Hepatocyte (in vitro differentiated cells): ENCODE measurements around the gene WDR90. TPM values are rescaled to one million over a fixed set of nuclear protein-coding genes. Genes with fewer than 3 reads are reported as not detected.
A peak's percentile ranks its signal among the peaks of the same experiment; 100 is the strongest.

Experiments used
- DNase-seq: peaks from one replicate; pipeline ENCODE4 v3.0.0-alpha.2; 2016; ENCODE audit warnings: low spot score
- H2AFZ ChIP-seq: fragments of 200-600 bp; sonication (generic); 2 replicates; pipeline ENCODE4 v1.6.0; 2016; ENCODE audit warnings: antibody characterized with exemption, mild to moderate bottlenecking
- H3K27ac ChIP-seq: fragments of 200-600 bp; sonication (generic); 2 replicates; pipeline ENCODE4 v1.5.1; 2016; ENCODE audit warnings: mild to moderate bottlenecking
- H3K27me3 ChIP-seq: fragments of 200-600 bp; sonication (generic); 2 replicates; pipeline ENCODE4 v1.6.1; 2016
- H3K36me3 ChIP-seq: fragments of 200-600 bp; sonication (generic); replicated peaks from 2 replicates; pipeline ENCODE4 v1.5.1; 2016; ENCODE audit warnings: low read depth; ENCODE audit not compliant: insufficient read depth
- H3K4me1 ChIP-seq: fragments of 200-600 bp; sonication (generic); 2 replicates; pipeline ENCODE4 v1.5.1; 2016; ENCODE audit warnings: mild to moderate bottlenecking, moderate library complexity; ENCODE audit not compliant: insufficient read depth
- H3K4me2 ChIP-seq: fragments of 200-600 bp; sonication (generic); 2 replicates; pipeline ENCODE4 v1.6.0; 2016
- H3K4me3 ChIP-seq: fragments of 200-600 bp; sonication (generic); 2 replicates; pipeline ENCODE4 v1.5.1; 2016; ENCODE audit warnings: mild to moderate bottlenecking
- H3K79me2 ChIP-seq: fragments of 200-600 bp; sonication (generic); 2 replicates; pipeline ENCODE4 v1.6.0; 2017; ENCODE audit warnings: mild to moderate bottlenecking
- H3K9me2 ChIP-seq: fragments of 200-600 bp; sonication (generic); replicated peaks from 2 replicates; pipeline ENCODE4 v1.6.0; 2017; ENCODE audit warnings: mild to moderate bottlenecking; ENCODE audit not compliant: insufficient read depth
- H3K9me3 ChIP-seq: fragments of 200-600 bp; sonication (generic); 2 replicates; pipeline ENCODE4 v1.5.1; 2016; ENCODE audit warnings: low read depth, mild to moderate bottlenecking
- H4K20me1 ChIP-seq: fragments of 200-600 bp; sonication (generic); 2 replicates; pipeline ENCODE4 v1.6.0; 2016; ENCODE audit warnings: mild to moderate bottlenecking; ENCODE audit not compliant: insufficient read depth, poor library complexity, severe bottlenecking
- EZH2 ChIP-seq: fragments of 200-600 bp; sonication (generic); IDR thresholded peaks from 2 replicates; pipeline ENCODE4 v1.6.1; 2016; ENCODE audit warnings: antibody characterized with exemption, mild to moderate bottlenecking, borderline replicate concordance
- EZH2phosphoT487 ChIP-seq: fragments of 200-600 bp; sonication (generic); IDR thresholded peaks from one replicate; pipeline ENCODE4 v1.6.1; 2018; ENCODE audit warnings: antibody characterized with exemption, mild to moderate bottlenecking, low read depth, moderate library complexity; ENCODE audit not compliant: unreplicated experiment, severe bottlenecking
- WGBS: methylation state at CpG from one replicate; pipeline ENCODE4 v1.1.6; 2016; ENCODE audit warnings: low lambda C conversion rate; ENCODE audit errors: missing lambda C conversion rate; 5-methylcytosine and 5-hydroxymethylcytosine counted together
- polyA plus RNA-seq: library from polyadenylated mRNA; unstranded; fragments of >200 nt; fragmentation: Nextera tagmentation; extraction: Ambion mirVana; gene quantifications from 2 replicates; pipeline ENCODE4 v1.2.1, GENCODE V29; 2016
- total RNA-seq: library from RNA; depleted of rRNA; stranded (reverse); fragments of >200 nt; gene quantifications from 2 replicates; pipeline ENCODE4 v1.2.3, GENCODE V29; 2014
- TF ChIP-seq, protein P1 (sequence below): fragments of 200-600 bp; sonication (generic); IDR thresholded peaks from 2 replicates; pipeline ENCODE4 v1.5.1; 2016; ENCODE audit warnings: antibody characterized with exemption, mild to moderate bottlenecking; ENCODE audit not compliant: poor library complexity

WDR90 gene
- total and polyA plus RNA-seq, 2 experiments from 2014 or later = 14.4 to 25.1 TPM

DNA sequence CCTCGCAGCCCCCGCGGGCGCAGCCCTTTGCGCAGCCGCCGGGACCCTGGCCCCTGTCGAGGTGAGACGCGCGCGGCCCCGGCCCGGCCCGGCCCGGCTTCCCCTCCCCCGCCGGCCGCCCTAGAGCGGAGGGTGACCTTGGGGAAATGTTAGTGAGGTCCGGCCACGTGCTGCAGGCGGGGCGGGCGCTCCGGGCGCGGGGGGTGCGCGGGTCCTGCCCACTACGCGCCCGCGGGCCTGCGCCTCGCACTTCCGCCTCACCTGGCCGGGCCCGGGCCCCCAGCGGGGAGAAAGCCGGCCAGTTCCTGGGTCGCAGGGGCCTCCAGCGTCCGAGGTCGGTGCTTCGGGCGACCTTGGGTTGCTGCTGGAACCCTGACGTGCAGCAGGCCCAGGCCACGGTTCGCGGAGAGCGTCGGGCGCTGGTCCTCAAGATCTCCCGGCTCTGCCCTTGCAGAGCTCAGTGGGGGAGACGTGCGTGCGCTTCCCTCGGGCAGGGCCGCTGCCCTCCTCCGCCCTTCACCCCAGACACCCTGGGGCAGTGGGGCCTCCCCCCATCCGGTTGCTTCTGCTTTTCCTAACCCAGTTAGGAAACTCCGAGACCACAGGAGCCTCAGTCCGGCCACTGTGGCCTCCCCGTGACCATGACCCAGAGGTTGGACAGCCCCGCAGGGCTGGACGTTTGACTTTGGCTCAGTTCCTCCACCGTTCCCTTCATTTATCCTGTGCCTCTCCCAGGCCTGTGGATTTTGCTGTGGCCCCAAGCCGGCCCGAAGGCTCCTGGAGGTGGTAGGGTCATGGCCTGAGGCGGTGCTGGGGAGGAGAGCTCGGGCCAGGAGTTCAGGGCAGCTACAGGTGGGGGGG, 6.7 kb upstream of the WDR90 start:
- 11% methylated on average over 49 of the region's 72 CpGs for WGBS
- no peaks in the 10 kb centered on the region for H3K36me3 ChIP-seq
- peaks cover 47% of the 10 kb centered on the region for H3K4me1 ChIP-seq
- peak overlapping the region; percentile 81 for H2AFZ ChIP-seq
- H3K79me2 ChIP-seq = peaks cover 46% of the 10 kb centered on the region
- H3K9me2 ChIP-seq = no peaks in the 10 kb centered on the region
- no peaks in the 10 kb centered on the region for H3K9me3 ChIP-seq
- H3K27ac ChIP-seq = peak overlapping the region; percentile 94
- TF ChIP-seq EZH2 (no peak), EZH2phosphoT487 (no peak)
- TF ChIP-seq, protein P1, sequence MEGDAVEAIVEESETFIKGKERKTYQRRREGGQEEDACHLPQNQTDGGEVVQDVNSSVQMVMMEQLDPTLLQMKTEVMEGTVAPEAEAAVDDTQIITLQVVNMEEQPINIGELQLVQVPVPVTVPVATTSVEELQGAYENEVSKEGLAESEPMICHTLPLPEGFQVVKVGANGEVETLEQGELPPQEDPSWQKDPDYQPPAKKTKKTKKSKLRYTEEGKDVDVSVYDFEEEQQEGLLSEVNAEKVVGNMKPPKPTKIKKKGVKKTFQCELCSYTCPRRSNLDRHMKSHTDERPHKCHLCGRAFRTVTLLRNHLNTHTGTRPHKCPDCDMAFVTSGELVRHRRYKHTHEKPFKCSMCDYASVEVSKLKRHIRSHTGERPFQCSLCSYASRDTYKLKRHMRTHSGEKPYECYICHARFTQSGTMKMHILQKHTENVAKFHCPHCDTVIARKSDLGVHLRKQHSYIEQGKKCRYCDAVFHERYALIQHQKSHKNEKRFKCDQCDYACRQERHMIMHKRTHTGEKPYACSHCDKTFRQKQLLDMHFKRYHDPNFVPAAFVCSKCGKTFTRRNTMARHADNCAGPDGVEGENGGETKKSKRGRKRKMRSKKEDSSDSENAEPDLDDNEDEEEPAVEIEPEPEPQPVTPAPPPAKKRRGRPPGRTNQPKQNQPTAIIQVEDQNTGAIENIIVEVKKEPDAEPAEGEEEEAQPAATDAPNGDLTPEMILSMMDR = no peak
- no peaks in the 10 kb centered on the region for H3K27me3 ChIP-seq
- H3K4me3 ChIP-seq = peak overlapping the region; percentile 54
- peak; percentile 82 for DNase-seq
- peak overlapping the region; percentile 97 for H3K4me2 ChIP-seq
- no peaks in the 10 kb centered on the region for H4K20me1 ChIP-seq

DNA sequence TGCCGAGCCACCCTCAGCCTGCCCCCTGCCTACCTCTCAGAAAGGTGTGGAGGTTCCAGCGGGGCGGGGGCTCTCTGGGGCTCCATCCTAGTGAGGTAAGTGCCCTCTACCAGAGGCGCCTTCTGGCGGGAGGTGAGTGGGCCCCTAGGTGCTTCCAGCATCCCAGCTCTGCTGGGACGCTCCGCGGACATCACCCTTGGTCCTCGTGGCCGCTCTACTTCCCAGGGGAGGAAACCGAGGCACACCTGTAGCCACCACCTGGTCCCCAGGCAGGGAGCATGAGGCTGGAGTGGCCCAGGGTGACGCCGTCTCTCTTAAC, 6.2 kb upstream of the WDR90 start:
- Histone ChIP-seq H3K4me2 (peak overlapping the region; percentile 97), H3K79me2 (peaks cover 52% of the 10 kb centered on the region), H3K9me2 (no peaks in the 10 kb centered on the region), H3K4me1 (peaks cover 46% of the 10 kb centered on the region), H3K27ac (peak overlapping the region; percentile 94), H2AFZ (no peak overlapping the region), H3K9me3 (no peaks in the 10 kb centered on the region), H3K36me3 (no peaks in the 10 kb centered on the region), H3K4me3 (peak overlapping the region; percentile 54), H4K20me1 (no peaks in the 10 kb centered on the region), H3K27me3 (no peaks in the 10 kb centered on the region)
- 89% methylated on average over 13 of the region's 13 CpGs for WGBS
- no peak for DNase-seq
- TF ChIP-seq, protein P1 = no peak
- TF ChIP-seq EZH2phosphoT487 (no peak), EZH2 (no peak)

DNA sequence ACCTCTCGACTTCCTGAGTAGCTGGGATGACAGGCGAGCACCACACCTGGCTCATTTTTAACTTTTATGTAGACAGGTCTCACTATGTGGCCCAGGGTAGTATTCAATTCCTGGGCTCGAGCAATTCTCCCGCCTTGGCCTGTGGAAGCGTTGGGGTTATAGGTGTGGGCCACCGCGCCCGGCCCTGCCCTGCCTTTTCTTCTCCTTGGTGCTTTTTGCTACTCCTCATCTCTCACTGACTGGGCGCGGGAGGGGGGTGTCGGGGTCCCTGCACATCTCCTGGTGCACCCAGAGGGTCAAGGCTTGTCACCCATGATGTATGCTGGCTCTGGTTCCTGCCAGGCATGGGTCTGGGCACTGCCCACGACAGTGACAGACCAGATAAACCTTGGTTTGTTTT, 4.6 kb upstream of the WDR90 start:
- peaks cover 53% of the 10 kb centered on the region for H3K4me1 ChIP-seq
- H3K36me3 ChIP-seq = no peaks in the 10 kb centered on the region

More for the DNA sequence above, 4.6 kb upstream of the WDR90 start:
- 97% methylated on average over 12 of the region's 12 CpGs for WGBS
- no peak for DNase-seq
- Histone ChIP-seq H4K20me1 (no peaks in the 10 kb centered on the region), H3K4me3 (no peak overlapping the region), H2AFZ (no peak overlapping the region), H3K79me2 (peaks cover 59% of the 10 kb centered on the region), H3K27ac (peak overlapping the region; percentile 89), H3K9me2 (no peaks in the 10 kb centered on the region), H3K9me3 (no peaks in the 10 kb centered on the region), H3K27me3 (no peaks in the 10 kb centered on the region), H3K4me2 (peak overlapping the region; percentile 97)
- TF ChIP-seq, protein P1 = no peak
- TF ChIP-seq EZH2 (no peak), EZH2phosphoT487 (no peak)
